ENCODE measurements around the gene PLXNA1.

The PLXNA1 gene

GRCh38 chr3:126989316-126990023 lies 6.6 kb downstream of the PLXNA1 start:
- no peak for DNase-seq

- DNase-seq: no peak
These were observed 7.2 kb downstream of the PLXNA1 start for GRCh38 chr3:126990024-126990700.

- DNase-seq: no peak
These were observed 8.0 kb downstream of the PLXNA1 start for GRCh38 chr3:126990890-126991289.

GRCh38 chr3:126991366-126992200 lies 8.7 kb downstream of the PLXNA1 start:
- DNase-seq: no peak

- DNase-seq: no peak
These were observed 9.3 kb downstream of the PLXNA1 start for GRCh38 chr3:126992216-126992615.

GRCh38 chr3:126992776-126993175 lies 9.9 kb downstream of the PLXNA1 start:
- DNase-seq: no peak

- no peak for DNase-seq
These were observed 10.5 kb downstream of the PLXNA1 start for GRCh38 chr3:126993436-126993835.

- no peak for DNase-seq
These were observed 11.8 kb downstream of the PLXNA1 start for GRCh38 chr3:126994661-126995245.

GRCh38 chr3:126995254-126995780 lies 12.4 kb downstream of the PLXNA1 start:
- DNase-seq: no peak

- no peak for DNase-seq
These were observed 13.1 kb downstream of the PLXNA1 start for GRCh38 chr3:126995926-126996512.

GRCh38 chr3:126996905-126997304 lies 14.0 kb downstream of the PLXNA1 start:
- DNase-seq: no peak

GRCh38 chr3:126997455-126998038 lies 14.6 kb downstream of the PLXNA1 start:
- DNase-seq: no peak

GRCh38 chr3:126998320-126998719 lies 15.4 kb downstream of the PLXNA1 start:
- DNase-seq: no peak

GRCh38 chr3:126998728-126999127 lies 15.8 kb downstream of the PLXNA1 start:
- no peak for DNase-seq

- DNase-seq: no peak
These were observed 16.5 kb downstream of the PLXNA1 start for GRCh38 chr3:126999383-126999782.

- DNase-seq: no peak
These were observed 17.2 kb downstream of the PLXNA1 start for GRCh38 chr3:127000119-127000518.

GRCh38 chr3:127000761-127001160 lies 17.8 kb downstream of the PLXNA1 start:
- DNase-seq: no peak

GRCh38 chr3:127001486-127002194 lies 18.7 kb downstream of the PLXNA1 start:
- DNase-seq: no peak

- DNase-seq: no peak
These were observed 19.6 kb downstream of the PLXNA1 start for GRCh38 chr3:127002195-127003174.

- DNase-seq: no peak
These were observed 20.2 kb downstream of the PLXNA1 start for GRCh38 chr3:127003175-127003555.
